GM18520 (cell line): ENCODE results near the gene RASGEF1C.

Source experiments
- ATAC-seq: cut with Tn5 transposase; IDR thresholded peaks from one replicate; pipeline ENCODE4 v1.9.1; 2021; ENCODE audit not compliant: unreplicated experiment

The RASGEF1C gene

DNA sequence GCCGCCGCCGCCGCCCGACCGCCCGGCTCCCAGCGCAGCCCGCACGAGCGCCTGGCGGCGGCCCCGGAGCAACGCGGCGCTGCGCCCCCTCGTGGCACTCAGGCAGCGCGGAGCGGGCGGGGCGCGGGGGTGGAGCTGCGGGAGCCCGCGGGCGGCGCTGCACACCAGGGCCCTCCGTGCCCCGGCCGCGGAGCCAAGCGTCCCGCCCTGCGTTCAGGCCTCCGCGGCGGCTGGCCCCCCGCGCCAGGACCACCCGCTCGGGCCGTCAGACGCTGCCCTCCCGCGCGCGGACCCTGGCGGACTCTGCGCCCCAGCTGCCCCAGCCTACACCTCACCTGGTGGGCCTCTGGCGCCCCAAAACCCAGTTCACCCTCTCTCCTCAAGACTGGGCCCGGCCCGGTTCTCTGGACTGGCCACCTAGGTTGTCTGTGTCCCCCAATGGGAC is at the start of gene RASGEF1C:
Gene RASGEF1C (minus strand): TSS at position 75 of the 445 bp plus-strand sequence. CDS start 71,159 bp downstream, outside the sequence.
- no peak for ATAC-seq

GRCh38 chr5:180253036-180253824 is 44.2 kb upstream of the RASGEF1C start:
- ATAC-seq, result no peak

GRCh38 chr5:180251887-180252286 is 42.9 kb upstream of the RASGEF1C start:
- no peak for ATAC-seq

- no peak for ATAC-seq
Observed at GRCh38 chr5:180251141-180251540, 42.1 kb upstream of the RASGEF1C start.

GRCh38 chr5:180250329-180250728 is 41.3 kb upstream of the RASGEF1C start:
- no peak for ATAC-seq

GRCh38 chr5:180241600-180241999 is 32.6 kb upstream of the RASGEF1C start:
- ATAC-seq, result no peak

DNA sequence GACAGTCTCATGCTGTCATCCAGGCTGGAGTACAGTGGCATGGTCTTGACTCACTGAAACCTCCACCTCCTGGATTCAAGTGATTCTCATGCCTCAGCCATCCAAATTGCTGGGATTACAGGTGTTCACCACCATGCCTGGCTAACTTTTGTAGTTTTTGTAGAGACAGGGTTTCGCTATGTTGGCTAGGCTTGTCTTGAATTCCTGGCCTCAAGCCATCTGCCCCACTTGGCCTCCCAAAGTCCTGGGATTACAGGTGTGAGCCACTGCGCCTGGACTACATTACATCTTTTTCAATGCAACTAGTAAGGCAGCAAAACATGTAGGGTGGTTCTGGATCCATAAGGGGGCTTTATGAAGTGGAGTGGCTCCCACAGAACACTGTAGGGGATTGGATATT is 29.6 kb upstream of the RASGEF1C start:
- ATAC-seq, result no peak

DNA sequence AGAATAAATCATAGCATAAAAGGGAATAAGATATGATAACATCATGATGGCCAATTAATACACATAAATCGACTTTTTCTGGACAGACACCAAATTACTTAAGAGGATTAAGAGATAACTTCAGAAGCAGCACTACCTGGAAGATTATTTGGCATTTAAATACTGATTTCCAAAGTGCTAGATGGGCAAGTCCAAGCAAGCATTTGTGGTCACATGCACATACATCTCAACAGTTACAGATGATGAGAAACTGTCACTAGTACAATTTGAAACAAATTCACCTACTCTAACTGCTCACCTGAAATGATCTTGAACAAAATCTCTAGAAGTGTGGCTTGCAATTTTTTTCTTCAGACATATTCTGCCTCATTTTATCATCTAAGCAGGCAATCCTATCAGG is 26.8 kb upstream of the RASGEF1C start:
- ATAC-seq, result no peak

GRCh38 chr5:180235077-180235476 is 26.1 kb upstream of the RASGEF1C start:
- ATAC-seq, result no peak

DNA sequence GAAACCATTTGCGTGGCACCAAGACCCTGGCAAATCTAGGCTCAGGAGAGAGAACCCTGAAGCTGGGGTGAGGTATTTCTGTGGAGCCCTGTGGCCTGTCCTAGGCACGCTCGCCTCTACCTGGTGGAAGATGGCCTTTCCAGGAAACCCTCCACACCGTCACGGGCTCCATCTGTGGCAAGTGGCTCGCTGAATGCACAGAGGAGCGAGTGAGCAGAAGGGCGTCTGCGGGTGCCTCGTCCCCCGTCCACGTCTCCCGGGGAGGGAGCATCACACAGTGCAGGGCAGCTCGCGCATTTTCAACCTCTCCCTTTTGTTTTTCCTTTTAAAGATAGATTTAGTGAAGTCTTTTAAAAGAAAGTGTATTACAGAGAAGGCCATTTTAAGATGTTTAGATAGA is 25.3 kb upstream of the RASGEF1C start:
- ATAC-seq, result no peak

GRCh38 chr5:180233729-180234128 is 24.7 kb upstream of the RASGEF1C start:
- ATAC-seq, result no peak

GRCh38 chr5:180230017-180230416 is 21.0 kb upstream of the RASGEF1C start:
- no peak for ATAC-seq

DNA sequence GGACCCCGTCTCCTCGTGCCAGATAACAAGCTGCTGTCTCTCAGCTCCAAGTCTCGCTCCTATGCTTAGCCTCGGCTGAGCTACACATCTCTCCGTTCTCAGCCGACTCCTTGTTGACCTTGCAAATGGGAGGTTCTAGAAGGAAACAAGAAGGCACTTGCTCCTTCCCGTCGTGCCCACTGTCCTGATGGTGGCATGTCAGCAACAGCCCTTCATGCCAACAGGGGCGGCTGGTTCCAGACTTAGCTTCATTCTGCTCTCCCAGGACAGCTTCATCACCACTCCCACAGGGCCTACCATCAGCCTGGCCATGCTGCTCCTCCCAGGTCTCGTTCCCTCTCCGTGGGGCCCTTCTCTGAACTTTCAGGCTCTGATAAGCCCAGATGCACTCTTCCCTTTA is 13.0 kb upstream of the RASGEF1C start:
- no peak for ATAC-seq

GRCh38 chr5:180217797-180218196 is 8.8 kb upstream of the RASGEF1C start:
- no peak for ATAC-seq

DNA sequence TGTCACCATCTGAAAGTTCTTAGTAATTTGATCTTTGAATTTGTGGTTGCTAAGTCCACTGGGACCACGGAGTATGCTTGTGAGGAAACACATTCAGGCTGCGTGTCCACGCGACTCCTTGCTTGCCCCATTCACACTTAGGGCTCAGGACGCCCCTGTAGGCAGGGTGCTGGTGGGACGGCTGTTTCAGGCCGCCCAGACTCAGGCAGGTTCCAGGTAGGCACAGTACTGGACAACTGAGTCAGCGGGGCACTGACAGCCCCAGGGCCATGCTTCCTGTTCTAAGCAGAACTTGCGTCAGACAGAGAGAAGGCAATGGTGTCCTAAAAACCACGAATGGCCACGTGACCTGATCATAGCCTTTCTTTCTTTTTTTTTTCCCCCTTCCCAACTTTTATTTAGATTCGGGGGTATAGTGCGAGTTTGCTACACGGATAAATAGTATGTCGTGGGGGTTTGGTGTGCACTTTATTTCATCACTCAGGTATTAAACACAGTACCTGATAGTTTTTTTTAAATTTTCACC is 7.7 kb upstream of the RASGEF1C start:
- ATAC-seq, result no peak

DNA sequence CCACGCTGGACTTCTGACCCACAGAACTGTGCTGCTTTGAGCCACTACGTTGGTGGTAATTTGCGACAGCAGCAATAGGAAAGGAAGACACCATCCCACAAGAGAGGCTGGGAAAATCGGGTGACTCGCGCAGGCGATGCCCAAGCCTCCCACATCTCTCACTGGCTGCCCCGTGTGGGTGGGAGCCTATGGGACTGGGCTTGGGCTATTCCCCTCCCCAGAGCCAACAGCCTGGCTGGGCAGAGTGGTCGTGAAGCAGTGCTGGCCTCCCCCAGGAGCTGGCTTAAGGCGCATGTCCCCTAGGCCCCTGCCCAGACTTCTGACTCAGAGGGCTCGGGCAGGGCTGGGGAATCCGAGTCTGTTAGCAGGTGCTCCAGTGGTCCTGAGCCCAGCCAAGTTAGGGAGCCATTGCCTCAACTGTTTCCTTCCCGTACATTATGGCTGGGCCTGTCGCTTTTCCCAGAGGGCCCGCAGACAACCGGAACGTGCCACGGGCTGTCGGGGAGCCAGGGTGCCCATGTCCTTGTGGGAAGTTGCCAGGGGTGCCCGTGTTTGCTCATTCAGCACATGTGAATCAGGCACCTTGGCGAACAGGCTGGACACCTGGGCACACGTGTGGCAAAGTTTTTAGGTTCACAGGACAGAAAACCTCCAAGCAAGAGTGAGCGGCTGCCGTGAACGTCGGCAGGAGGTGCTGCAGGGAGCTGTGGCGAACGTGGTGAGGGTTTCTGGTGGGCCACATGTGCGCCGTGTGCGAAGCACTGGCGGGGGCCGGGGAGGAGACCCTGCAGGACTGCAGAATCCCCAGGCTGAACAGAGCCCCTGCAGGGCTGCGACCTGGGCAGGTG is 7.0 kb upstream of the RASGEF1C start:
- no peak for ATAC-seq

- no peak for ATAC-seq
Observed at GRCh38 chr5:180214870-180215770, 6.1 kb upstream of the RASGEF1C start.

GRCh38 chr5:180213657-180214207 is 4.7 kb upstream of the RASGEF1C start:
- ATAC-seq, result no peak

GRCh38 chr5:180213256-180213600 is 4.2 kb upstream of the RASGEF1C start:
- no peak for ATAC-seq
